GM21737 (cell line): ENCODE results near the gene MINDY2.
"Not testable (repeated sequence)": the region's sequence is repeated elsewhere in the genome, so short reads cannot be mapped to it uniquely, and the experiment has no call there.

Experiments used
- ATAC-seq: cut with Tn5 transposase; IDR thresholded peaks from one replicate; pipeline ENCODE4 v1.9.1; 2021; ENCODE audit warnings: mild to moderate bottlenecking, moderate library complexity; ENCODE audit not compliant: unreplicated experiment

The MINDY2 gene

DNA sequence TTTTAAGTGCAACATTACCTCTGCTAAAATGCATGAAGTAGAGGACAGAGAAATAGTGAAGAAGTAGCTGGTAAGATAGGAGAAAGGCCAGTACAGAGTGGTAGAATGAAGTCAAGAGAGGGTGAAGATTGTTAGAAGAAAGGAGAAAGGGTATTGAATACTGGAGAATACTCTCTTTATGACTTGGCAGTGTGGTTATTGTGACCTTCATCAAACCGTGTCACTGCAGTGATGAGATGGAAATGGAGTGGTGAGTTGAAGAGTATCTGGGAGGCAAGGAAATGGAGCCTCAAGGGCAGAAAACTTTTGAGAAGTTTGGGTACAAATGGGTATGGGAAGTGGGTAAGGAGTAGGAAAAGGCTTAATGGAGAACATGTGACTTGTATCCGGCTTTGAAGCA lies 24.7 kb downstream of the MINDY2 start:
- no peak for ATAC-seq

DNA sequence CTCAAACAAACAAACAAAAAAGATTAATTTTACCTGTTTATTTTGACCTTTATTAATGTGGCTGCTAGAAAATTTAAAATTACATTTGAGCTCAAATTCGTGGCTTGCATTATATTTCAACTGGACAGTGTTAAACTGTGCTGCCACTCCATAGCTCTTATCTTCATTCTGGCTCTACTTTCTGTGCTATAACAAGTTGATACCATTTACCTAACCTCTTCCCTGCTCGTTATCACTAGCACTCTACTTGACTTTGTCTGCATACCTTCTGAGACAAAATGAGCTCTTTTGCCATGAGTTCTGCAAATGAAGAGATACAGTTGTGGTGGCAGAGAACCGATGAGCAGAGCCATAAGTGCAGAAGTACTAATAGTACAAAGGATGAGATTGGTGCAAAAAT lies 26.4 kb downstream of the MINDY2 start:
- no peak for ATAC-seq

DNA sequence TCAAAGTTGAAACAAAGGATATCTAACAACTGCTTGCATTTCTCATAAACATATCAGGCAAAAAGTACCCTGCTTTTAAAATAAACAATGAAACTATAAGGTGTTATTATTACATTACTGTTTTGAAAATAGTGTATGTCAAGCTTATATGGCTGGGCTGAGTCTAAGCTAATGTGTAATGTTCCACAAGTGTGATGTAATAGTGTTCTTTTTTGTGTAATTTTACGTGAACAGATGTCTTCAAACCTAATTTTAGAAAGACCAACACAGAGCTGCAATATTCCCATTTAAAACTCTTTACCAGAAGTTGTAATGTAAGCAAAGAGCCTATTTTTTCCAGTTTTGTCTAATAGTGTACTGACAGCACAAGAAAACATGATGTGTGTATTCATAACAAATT lies 34.0 kb downstream of the MINDY2 start:
- ATAC-seq: no peak

DNA sequence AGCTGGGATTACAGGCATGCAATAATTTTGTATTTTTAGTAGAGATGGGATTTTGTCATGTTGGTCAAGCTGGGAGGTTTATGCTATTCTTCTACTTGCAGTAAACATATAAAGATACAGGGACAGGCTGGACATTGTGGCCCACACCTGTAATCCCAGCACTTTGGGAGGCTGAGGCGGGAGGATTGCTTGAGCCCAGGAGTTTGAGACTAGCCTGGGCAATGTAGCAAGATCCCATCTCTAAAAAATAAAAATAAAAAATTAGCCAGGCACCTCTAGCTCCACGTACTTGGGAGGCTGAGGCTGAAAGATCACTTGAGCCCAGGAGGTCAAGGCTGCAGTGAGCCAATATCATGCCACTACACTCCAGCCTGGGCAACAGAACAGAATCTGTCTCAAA lies 52.2 kb downstream of the MINDY2 start:
- ATAC-seq: not testable (repeated sequence)

DNA sequence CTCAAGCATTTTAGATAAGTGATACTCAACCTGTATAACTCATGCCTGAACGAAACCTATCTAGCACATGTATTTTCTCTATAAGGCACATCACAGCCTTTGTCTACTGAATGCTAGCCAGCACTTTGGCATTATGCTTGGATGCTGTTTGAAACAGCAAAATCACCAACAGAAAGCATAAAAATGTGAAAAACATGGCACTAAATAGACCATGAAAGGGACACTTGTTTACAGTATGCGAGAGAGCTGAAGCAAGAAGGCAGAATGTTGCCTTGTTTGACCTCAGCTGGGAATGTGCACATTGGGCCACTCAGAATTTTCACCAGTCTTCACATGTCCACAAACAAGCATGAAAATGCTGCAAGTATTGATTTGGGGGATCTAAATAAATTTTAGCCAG lies 59.5 kb downstream of the MINDY2 start:
- ATAC-seq: no peak

DNA sequence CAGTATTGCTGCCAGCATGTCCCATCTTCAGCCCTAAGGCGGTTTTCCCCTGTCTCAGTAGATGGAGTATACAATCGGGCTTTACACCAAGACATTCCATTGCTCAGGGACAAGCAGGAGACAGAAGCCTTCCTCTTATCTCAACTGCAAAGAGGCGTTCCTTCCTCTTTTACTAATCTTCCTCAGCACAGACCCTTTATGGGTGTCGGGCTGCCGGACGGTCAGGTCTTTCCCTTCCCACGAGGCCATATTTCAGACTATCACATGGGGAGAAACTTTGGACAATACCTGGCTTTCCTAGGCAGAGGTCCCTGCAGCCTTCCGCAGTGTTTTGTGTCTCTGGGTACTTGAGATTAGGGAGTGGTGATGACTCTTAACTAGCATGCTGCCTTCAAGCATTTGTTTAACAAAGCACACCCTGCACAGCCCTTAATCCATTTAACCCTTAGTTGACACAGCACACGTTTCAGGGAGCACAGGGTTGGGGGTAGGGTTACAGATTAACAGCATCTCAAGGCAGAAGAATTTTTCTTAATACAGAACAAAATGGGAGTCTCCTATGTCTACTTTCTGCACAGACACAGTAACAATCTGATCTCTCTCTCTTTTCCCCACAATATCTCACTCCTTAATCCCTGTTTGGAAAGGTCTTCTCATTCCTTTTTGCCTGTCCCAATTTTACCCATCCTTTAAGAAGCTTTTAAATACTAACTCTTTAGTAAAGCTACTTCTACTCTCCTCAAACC lies 62.8 kb downstream of the MINDY2 start:
- ATAC-seq: not testable (repeated sequence)

DNA sequence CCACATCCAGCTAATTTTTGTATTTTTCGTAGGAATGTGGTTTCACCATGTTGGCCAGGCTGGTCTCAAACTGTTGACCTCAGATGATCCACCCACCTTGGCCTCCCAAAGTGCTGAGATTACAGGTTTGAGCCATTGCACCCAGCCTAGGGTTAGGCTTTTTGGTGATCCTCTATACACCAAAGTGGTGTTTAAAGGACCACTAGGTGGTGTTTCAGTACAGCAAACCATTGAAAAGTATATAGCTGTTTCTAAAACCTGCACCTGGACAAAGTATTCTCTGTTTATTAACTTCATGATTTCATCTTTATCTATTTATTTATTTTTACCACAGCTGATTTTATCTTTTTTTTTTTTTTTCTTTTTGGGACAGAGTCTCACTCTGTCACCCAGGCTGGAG lies 68.4 kb downstream of the MINDY2 start:
- no peak for ATAC-seq

DNA sequence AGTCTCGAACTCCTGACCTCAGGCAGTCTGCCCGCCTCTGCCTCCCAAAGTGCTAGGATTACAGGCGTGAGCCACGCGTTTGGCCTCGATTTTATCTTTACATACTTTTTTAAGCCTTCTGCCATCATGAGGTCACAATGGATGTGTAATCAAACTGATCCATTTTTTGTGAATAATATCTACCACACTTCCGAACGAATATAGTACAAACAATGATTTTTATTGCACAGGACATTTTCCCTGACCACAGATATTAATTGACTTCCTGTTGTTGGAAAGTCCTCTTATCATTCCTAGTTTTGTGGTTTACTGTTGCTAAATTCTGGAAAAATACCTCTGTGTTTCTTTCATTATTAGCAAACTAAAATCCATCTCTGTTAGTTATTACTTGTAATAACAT lies 68.9 kb downstream of the MINDY2 start:
- ATAC-seq: no peak

DNA sequence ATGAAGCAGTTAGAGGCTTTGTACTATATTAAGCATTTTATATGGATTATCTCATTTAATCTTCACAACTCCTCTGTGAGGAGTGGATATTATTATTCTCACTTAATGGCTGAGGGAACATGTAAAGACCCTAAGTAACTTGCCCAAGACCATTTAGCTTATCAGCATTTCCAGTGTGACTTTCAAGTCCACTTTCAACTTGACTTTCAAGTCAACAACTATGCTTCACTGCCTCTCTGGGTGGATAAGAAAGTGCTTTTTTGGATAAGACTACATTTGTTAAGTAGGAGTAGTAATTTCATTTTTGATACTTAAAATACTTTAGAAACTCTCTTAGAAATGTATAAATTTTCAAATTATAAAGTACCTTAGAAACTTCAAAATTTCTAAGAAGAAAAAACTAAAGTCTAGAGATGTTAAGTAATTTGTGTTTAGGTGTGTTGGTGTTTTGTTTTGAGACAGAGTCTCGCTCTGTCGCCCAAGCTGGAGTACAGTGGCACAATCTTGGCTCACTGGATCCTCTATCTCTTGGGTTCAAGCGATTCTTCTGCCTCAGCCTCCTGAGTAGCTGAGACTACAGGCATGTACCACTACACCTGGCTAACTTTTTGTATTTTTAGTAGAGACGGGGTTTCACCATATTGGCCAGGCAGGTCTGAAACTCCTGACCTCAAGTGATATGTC lies 71.8 kb downstream of the MINDY2 start:
- ATAC-seq: no peak

DNA sequence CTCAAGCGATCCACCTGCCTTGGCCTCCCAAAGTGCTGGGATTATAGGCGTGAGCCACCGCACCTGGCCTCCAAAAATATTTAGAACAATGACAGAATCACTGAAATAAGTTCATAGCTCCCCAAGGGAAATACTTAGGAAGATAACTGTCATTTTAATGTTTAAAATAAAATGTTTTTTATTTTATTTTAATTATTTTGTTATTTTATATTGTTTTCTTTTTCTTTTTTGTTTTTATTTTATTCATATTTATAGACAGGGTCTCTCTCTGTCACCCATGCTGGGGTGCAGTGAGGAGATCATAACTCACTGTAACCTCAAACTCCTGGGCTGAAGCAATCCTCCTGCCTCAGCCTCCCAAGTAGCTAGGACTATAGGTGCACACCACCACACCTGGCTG lies 80.1 kb downstream of the MINDY2 start:
- not testable (repeated sequence) for ATAC-seq

DNA sequence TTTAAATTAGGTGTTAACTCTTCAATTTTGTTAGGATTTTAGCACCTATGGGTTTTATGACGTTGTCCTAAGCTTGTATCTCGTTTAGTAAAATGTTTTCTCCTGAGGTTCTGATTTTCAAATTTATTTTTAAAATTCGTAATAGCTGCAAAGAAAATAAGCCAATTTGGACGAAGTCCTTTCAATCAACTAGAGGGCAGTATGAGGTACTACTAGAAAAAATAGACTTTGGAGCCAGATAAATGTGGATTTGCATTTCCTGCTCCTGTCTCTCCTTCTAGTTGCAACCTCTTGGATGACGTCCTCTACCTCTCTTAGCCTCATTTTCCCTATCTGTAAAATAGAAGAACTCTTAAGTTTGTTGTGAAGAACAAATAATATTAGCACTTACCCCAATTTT lies 81.2 kb downstream of the MINDY2 start:
- no peak for ATAC-seq

DNA sequence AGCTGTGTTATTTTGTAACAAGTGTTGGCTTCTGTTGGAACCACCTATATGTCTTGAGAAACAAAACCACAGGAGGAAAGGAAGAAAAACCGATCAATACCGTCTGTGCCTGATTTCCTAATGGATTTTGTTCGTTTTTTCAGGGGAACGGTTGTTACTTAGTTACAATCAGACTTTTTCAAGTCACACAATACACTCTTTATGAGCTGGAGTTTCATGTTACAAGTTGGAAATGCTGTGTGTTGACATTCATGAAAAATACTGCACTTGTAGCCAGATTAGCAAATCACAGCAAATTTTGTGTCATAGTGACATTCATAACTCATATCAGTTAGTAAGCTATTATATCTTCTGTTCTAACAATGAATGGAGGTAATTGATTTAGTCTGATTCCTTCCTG lies 83.5 kb downstream of the MINDY2 start:
- no peak for ATAC-seq

DNA sequence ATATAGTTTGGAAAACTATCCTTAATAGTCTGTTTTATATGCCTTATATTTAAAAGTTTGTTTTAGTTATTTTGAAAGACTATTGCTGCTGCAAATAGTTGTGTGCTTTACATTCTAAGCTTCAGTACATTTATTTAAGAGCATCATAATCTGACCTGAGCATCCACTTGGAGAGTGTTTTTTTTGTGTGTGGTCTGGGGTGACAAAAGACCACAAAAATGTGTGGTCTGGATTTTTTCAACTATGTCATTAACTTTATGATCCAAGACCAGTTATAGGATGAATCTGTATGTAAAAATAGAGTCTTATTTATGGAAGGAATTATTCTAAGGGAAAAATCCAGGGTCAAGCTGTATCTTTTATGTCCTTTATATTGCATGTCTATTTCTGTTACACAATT lies 85.0 kb downstream of the MINDY2 start:
- ATAC-seq: no peak

DNA sequence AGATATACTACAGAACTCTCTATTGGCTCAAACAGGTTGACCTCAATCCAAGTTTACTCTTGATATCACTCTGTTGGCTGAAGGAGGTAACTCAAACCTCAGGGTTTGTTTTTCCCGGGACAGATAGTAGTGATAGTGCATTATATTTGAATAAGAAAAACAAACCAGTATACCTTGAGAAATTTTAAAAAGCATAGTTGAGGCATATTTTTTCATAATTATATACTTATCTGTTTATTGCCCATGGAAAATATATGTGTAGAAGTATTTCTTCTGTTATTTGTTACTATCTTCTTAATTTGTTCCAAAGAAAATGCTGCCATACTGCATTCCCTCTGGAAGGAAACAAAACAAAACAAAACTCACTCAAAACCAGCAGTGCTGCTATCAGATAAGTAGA lies 85.5 kb downstream of the MINDY2 start:
- ATAC-seq: not testable (repeated sequence)

DNA sequence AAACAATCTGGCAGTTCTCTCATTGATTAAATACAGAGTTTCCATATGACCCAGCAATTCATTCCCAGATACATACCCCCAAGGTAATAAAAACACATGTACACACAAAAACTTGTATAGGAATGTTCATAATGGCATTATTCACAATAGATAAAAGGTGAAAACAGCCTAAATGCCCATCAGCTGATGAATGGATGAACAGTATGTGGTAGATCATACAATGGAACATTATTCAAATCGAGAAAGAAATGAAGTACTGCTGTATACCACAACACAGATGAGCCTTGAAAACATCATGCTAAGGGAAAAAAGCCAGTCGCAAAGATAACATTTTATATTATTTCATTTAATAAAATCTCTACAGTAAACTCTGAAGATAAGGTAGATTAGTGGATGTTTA lies 91.2 kb downstream of the MINDY2 start:
- no peak for ATAC-seq

DNA sequence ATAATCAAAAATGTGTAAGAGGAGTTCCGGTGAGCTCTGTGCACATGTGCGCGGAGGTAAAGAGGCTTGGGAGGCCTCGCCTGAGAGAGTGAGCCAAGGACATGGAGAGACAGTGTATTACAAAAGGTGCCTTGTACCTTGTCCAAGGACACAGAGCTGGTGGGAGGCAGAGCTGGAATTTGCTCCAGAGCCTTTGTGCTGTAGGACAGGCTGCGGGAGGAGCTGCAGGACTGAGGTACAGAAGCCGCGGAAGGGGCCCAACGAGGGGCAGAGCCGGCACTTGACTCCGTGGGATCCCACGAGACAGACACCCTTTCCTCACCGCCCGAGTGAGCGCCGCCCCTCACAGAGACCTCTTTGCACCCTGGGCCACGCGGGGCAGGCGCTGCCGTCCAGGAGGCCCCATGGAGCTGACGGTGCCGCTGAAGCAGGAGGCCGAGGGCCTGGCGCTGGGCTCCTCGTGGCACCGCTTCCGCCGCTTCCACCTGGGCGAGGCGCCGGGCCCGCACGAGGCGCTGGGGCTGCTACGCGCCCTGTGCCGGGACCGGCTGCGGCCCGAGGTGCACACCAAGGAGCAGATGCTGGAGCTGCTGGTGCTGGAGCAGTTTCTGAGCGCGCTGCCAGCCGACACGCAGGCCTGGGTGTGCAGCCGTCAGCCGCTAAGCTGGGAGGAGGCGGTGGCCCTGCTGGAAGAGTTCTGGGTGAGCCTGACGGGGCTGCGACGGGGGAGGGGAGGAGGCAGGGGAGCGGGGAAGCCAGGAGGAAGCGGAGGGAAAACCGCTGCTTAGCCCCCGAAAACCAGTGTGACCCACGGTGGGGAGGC lies 93.7 kb downstream of the MINDY2 start:
- ATAC-seq: no peak

DNA sequence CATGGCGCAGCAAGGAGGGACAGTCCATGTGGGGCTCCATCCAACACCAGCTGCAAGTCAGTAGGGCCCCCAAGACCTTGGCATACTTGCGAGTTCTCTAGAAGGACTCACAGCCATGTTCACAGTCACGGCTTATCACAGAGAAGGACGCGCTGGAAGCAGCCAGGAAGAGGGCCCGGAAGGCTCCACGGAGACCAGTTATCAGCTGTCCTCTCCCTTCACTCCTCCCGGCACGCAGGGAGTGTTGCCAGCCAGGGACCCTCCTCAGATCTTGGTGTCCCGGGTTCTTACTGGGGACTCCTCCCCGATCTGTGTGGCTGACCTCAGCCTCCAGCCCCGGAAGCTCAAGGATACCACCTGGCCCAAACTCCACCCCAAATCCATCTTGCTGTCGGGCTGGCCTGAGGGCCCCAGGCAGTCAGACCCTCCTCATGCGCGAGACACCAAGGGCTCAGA lies 94.4 kb downstream of the MINDY2 start:
- ATAC-seq: no peak

DNA sequence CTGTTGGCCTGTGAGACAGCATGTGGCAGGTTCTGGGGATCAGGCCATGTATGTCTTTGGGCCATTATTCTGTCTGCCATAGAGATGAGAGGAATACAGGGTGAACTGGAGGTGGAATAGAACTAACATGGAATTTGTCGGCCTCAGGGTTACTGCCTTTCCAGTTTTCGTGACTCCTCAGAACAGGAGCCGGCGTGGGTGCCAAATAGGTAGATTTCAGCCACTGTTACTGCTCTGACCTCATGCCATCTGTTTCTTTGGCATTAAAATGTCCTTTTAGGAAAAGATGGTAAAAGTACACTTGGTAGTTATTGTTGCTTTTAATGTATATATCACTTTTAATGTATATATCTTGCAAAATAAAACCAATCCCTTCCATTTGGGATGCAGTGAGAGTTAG lies 96.8 kb downstream of the MINDY2 start:
- ATAC-seq: no peak

DNA sequence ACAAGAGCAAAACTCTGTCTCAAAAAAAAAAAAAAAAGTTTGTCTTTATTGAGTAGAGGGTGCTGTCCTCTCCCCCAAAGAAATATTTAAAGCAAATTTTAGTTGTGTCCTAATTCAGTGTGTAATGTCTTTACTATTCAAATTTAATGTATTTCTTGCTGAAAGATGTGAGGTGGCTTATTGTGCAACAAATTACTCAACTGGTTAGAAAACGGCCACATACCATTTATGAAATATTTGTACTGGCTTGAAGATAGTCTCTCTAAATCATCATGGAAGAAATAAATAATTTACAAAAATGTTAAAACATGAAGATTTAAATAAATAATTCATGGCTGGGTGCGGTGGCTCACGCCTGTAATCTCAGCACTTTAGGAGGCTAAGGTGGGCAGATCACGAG lies 99.3 kb downstream of the MINDY2 start:
- ATAC-seq: no peak

DNA sequence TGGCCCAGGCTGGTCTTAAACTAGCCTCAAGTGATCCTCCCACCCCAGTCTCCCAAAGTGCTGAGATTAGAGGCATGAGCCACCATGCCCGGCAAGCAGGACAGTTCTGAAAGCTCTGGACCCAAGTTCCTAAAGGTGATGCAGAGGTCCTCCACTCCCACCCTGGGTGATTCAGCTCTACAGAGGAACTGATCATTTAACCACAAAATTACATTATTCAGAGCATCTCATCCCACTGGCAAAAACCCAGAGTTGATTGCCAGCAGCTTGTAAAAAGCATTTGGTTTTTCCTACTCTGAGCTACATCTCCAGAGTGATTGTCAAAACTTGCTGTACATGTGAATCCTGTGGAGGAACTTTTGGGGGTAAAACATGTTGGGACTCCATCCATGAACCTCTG lies 102.2 kb downstream of the MINDY2 start:
- no peak for ATAC-seq

DNA sequence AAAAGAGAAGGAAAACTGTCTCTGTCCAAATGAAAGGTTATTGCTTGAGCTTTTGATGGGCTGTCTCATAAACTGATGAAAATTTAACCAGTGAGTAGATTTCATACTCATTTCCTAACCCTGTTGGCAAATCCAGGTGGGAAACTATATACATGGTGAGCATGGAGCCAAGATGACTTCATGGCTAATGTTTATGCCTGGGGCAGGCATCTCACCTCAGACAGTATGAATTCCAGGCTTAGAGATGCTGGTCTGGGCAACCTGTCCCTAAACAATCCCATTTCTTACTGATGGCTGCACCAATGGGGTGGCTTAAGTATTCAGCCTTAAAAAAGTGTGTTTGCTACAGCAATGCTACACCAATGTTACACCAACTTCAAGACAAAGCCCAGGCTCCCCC lies 104.2 kb downstream of the MINDY2 start:
- no peak for ATAC-seq
